RWPE1 (cell line): ENCODE measurements around the gene TBXAS1.

ENCODE experiments used
- CTCF ChIA-PET: fragments of 350-600 bp; sonication (Branson Sonifier 250); formaldehyde crosslinking; extraction: SDS; loops from one replicate; lab custom pipeline; 2021; lab: Yijun Ruan, JAX
- POLR2A ChIA-PET: fragments of 400-600 bp; formaldehyde crosslinking; extraction: SDS; loops from one replicate; lab custom pipeline; 2020; ENCODE audit warnings: antibody characterized with exemption; ENCODE audit not compliant: low non-redundant PET; lab: Yijun Ruan, JAX
- DNase-seq: peaks from one replicate; pipeline ENCODE4 v3.0.0; 2012; ENCODE audit warnings: low spot score
- H3K27ac ChIP-seq: fragments of 450-650 bp; 2 replicates; pipeline ENCODE4 v1.5.1; 2017
- TF ChIP-seq, protein P1 (sequence below): fragments of 450-650 bp; conservative IDR thresholded peaks from 2 replicates; pipeline ENCODE4 v1.5.1; 2017; ENCODE audit warnings: low read depth, mild to moderate bottlenecking

Gene TBXAS1

DNA sequence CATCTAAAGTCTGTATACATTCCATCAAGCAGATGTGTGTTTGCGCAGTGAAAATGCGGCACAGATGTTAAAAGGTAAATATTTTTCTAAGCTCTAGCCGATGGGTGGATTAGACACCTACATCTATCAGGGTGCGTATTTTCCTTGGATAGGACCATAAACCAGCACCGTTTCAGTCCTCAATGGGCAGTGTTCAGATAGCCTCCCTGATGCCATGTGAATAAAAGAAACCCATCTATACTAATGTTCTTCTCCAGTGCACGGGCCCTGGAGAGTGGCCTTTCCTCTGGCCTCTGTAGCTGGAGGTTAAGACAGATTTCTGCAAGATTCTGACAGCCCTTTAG is 130.2 kb downstream of the TBXAS1 start:
- ChIA-PET CTCF (no interaction called here), POLR2A (interaction anchor here (0.6 kb wide), 1 partner anchor 73 kb away, joined by 5 read pairs; no protein-coding TSS in a partner anchor)
- H3K27ac ChIP-seq, result no peak overlapping the region
- TF ChIP-seq, protein P1, sequence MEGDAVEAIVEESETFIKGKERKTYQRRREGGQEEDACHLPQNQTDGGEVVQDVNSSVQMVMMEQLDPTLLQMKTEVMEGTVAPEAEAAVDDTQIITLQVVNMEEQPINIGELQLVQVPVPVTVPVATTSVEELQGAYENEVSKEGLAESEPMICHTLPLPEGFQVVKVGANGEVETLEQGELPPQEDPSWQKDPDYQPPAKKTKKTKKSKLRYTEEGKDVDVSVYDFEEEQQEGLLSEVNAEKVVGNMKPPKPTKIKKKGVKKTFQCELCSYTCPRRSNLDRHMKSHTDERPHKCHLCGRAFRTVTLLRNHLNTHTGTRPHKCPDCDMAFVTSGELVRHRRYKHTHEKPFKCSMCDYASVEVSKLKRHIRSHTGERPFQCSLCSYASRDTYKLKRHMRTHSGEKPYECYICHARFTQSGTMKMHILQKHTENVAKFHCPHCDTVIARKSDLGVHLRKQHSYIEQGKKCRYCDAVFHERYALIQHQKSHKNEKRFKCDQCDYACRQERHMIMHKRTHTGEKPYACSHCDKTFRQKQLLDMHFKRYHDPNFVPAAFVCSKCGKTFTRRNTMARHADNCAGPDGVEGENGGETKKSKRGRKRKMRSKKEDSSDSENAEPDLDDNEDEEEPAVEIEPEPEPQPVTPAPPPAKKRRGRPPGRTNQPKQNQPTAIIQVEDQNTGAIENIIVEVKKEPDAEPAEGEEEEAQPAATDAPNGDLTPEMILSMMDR, result no peak
- no peak for DNase-seq

DNA sequence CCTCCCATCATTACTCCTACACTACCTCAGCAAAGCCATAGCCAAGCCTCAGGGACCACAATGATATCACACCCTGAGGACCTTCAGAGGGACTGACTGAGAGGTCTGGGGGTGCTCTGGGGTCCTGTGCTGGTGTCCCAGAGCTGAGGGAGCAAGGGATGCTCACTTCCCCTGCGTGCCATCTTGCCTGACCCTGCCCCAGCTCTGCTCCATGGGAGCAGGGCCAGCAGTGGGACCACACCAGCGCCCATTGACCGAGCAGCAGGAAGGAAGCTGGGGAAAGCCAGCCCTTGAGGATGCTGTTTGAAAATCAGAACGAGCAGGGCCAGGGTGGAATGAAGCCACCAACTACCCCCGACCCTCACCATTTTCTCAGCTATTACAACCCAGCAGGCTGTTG is 130.7 kb downstream of the TBXAS1 start:
- POLR2A ChIA-PET, result interaction anchor here (0.6 kb wide), 1 partner anchor 74 kb away, joined by 5 read pairs; no protein-coding TSS in a partner anchor
- DNase-seq, result no peak
- H3K27ac ChIP-seq, result no peak overlapping the region
- TF ChIP-seq, protein P1, result no peak
- CTCF ChIA-PET, result interaction anchor here (0.6 kb wide), 1 partner anchor 377 kb away, joined by 3 read pairs; no protein-coding TSS in a partner anchor

DNA sequence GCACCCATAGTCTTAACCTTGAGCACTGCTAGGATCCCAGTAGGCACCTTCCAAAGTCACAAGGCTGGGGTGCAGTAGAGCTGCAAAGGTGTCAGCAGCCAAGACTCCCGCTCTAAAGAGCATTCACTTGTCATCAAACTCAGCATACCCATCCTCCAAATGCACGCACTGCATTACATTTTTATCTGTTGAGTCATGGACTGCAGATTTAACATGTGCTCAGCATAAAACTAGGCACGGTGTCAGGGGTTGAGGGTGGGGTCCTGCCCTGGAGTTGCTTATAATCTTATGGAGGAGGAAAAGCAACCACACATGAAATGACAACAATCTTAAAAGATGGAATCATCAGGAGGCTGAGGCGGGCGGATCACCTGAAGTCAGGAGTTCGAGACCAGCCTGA is 131.1 kb downstream of the TBXAS1 start:
- no peak overlapping the region for H3K27ac ChIP-seq
- ChIA-PET POLR2A (no interaction called here), CTCF (interaction anchor here (0.6 to 0.7 kb wide), 2 partner anchors 315 to 378 kb away, joined by 3 read pairs; no protein-coding TSS in a partner anchor)
- TF ChIP-seq, protein P1, result no peak
- no peak for DNase-seq

DNA sequence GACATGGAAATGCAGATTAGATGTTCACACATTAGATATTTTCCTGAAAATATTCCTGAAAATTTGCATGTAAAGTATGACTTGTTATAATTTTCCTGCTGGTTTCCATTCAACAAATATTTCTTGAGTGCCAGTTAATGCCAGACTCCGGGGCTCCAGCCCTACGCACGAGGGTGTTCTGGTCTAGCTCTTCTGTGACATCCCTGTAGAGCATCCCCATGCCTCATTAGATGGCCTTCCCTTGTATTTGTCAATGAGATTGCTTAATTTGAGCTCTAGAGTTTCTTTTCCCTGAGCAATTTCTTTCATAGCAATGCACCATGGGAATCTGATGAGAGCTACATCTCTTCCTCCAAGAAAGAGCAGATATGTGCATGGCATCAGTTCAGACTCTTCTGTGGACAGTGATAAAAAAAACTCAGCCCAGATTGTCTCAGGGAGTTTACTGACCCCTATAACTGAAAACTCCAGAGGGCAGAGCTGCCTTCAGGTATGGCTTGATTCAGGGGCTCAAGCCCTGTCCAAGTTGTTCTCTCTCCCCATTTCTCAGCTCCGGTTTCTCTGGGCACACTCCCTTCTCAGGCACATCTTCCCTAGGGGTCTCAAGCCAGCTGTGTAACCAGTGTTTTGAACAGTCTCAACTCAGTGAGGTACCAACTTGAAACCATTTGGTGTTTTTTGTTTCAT is 137.0 kb downstream of the TBXAS1 start:
- DNase-seq, result no peak
- TF ChIP-seq, protein P1, result no peak
- H3K27ac ChIP-seq, result no peak overlapping the region
- ChIA-PET CTCF (interaction anchor here (0.6 kb wide), 1 partner anchor 13 kb away, joined by 3 read pairs; no protein-coding TSS in a partner anchor), POLR2A (no interaction called here)

DNA sequence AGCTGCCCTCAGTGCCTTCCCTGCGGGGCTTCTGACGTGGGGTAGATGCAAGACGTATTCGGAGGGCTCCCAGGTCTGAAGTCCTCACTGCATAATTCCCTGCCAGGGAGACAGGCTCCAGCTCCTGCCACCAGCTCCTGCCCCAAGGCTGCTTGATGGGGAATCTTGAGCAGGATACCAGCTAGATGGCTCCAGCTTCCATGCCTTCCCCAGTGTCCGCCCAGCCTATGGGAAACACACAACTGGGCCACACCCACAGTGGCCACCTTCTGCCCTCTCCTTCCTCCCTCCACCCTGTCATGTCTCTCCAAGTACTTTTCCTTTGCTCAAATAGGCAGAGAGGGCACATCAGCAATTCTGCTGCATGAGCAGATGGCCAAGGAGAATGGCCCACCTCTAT is 137.9 kb downstream of the TBXAS1 start:
- no peak overlapping the region for H3K27ac ChIP-seq
- DNase-seq, result no peak
- ChIA-PET CTCF (interaction anchor here (0.6 kb wide), 1 partner anchor 12 kb away, joined by 3 read pairs; no protein-coding TSS in a partner anchor), POLR2A (no interaction called here)
- TF ChIP-seq, protein P1, result no peak

DNA sequence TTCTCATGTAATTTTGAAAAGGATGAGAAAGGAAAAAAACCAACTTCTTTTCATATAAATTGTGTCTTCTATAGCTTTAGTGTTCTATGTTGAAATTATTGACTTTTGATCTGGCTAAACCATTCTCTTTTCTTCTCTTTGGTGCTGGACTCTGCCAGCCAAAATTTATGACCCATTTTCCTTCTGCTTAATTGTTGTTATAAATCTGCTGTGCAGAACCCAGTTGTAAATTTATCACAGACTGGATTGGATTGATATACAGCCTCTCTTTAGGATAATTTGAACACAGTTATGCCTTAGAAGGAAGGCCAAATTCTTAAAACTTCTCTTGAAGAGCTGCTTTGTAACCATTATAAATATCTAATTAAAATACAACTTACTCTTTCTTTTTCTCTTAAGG is 139.9 kb downstream of the TBXAS1 start:
- no peak overlapping the region for H3K27ac ChIP-seq
- ChIA-PET POLR2A (no interaction called here), CTCF (no interaction called here)
- DNase-seq, result no peak
- TF ChIP-seq, protein P1, result no peak
